Stimulated activated CD8-positive, alpha-beta memory T cell treated with anti-CD3 and anti-CD28 coated beads, Interleukin-12 subunit alpha, Interleukin-12 subunit beta, amount 100 ng/mL, for 1 hour (primary cell): ENCODE results near the gene DAGLB.
"Not testable (repeated sequence)": the region's sequence is repeated elsewhere in the genome, so short reads cannot be mapped to it uniquely, and the experiment has no call there.

Experiments
- DNase-seq: peaks from one replicate; pipeline ENCODE4 v3.0.0-alpha.2; 2020; ENCODE audit warnings: low read depth

DAGLB gene, protein sequence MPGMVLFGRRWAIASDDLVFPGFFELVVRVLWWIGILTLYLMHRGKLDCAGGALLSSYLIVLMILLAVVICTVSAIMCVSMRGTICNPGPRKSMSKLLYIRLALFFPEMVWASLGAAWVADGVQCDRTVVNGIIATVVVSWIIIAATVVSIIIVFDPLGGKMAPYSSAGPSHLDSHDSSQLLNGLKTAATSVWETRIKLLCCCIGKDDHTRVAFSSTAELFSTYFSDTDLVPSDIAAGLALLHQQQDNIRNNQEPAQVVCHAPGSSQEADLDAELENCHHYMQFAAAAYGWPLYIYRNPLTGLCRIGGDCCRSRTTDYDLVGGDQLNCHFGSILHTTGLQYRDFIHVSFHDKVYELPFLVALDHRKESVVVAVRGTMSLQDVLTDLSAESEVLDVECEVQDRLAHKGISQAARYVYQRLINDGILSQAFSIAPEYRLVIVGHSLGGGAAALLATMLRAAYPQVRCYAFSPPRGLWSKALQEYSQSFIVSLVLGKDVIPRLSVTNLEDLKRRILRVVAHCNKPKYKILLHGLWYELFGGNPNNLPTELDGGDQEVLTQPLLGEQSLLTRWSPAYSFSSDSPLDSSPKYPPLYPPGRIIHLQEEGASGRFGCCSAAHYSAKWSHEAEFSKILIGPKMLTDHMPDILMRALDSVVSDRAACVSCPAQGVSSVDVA

DNA sequence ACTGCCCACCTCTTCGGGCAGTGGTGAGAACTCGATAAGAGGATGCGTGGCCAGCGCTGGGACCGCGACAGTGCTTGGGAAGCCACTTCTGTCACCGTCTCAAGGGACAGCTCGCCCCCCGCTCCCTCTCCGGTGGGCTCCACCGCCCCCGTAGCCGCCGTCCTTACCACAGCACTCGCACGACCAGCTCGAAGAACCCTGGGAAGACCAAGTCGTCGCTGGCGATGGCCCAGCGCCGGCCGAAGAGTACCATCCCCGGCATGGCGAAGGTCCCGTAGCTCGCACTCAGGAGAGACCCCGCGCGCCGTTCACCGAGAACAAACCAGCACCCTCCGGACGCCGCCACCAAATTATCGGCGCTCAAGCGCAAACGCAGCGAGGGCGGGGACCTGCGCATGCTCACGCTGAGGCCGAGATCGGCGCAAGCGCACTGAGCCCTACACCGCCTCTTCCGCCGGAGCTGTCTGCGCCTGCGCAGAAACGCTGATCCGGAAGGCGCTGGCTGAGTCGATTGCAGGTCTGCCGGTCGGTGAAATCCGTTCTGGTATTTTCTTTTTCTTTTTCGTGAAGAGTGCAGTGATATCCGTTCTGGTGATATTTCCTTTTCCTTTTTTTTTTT lies at the start of gene DAGLB:
Gene DAGLB, minus strand, starts transcription at position 374 of the 619 bp plus-strand sequence. Its CDS starts 112 bp downstream, at position 262.
- peak; percentile 95 for DNase-seq

GRCh38 chr7:6497637-6497905 lies 49.8 kb upstream of the DAGLB start:
- DNase-seq = no peak

- no peak for DNase-seq
These were observed 49.3 kb upstream of the DAGLB start for GRCh38 chr7:6496842-6497636.

DNA sequence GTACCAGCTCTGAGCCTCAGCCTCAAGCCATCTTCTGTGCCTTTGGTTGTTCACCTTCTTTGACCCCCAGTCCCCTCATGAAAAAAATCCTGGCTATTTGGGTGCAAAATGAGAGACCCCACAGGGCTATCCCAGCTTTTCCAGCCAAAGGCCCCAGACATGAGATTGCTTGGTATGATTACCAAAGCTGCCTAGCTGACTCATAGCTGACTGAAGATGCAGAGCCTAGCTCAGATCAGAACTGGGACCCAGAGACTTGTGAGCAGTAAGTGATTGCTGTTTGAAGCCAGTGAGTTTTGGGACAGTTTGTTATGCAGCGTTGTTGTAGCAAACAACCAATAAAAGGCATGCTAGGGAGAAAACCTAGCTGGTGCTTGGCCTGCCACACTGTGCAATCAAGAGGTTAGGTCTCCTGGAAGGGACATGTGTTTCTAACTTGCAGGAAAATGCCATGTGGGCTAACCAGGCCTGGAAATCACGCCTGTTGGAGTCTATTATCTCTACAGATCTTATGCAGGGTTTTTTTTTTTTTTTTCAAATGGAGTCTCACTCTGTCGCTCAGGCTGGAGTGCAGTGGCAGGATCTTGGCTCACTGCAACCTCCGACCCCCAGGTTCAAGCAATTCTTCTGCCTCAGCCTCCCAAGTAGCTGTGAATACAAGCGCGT lies 48.0 kb upstream of the DAGLB start:
- DNase-seq = no peak

- no peak for DNase-seq
These were observed 46.6 kb upstream of the DAGLB start for GRCh38 chr7:6494365-6494764.

GRCh38 chr7:6491194-6491593 lies 43.4 kb upstream of the DAGLB start:
- no peak for DNase-seq

DNA sequence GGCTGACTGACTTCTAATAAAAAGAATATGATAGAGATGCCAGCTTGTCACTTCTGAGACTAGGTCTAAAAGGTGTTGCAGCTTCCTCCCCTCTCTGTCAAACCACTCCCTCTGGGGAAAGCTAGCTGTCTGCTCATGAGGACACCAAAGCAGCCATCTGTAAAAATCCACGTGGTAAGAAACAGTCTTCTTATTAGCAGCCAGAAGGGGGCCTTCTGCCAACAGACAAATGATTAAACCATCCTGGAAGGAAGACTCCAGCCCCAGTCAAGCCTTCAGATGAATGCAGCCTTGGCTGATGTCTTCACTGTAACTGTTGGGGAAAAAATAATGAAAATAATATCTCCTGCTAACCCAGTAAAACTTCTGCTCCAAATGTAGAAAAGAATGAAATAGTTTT lies 41.9 kb upstream of the DAGLB start:
- no peak for DNase-seq

DNA sequence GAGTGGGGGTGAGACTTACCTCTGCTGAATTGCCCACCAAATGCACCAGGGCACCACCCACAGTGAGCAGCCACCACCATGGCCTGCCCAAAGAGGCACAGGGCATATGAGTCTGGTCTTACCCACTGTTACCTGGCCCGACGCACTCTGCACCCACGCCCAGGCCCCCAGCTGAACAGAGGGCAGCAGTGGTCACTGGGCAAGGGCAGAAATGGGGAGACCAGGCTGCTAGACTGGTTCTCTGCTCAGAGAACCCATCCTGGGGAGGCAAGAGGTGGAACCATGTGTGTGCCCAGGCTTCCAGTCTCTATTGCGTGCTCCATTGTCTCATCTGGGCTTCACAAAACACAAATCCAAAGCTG lies 39.4 kb upstream of the DAGLB start:
- no peak for DNase-seq

GRCh38 chr7:6486438-6487183 lies 38.9 kb upstream of the DAGLB start:
- no peak for DNase-seq

DNA sequence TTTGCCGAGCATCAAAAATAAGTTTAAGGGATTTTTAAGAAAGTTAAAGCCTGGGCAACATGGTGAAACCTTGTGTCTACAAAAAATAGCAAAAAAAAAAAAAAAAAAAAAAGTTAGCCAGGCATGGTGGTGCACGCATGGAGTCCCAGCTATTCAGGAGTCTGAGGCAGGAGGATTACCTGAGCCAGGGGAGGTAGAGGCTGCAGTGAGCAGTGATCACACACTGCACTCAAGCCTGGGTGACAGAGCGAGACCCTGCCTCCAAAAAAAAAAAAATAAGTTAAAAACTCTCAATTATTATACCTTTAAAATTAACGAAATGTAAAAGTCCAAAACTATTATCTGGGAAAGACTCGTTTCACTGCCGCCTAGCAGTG lies 35.0 kb upstream of the DAGLB start:
- no peak for DNase-seq

DNA sequence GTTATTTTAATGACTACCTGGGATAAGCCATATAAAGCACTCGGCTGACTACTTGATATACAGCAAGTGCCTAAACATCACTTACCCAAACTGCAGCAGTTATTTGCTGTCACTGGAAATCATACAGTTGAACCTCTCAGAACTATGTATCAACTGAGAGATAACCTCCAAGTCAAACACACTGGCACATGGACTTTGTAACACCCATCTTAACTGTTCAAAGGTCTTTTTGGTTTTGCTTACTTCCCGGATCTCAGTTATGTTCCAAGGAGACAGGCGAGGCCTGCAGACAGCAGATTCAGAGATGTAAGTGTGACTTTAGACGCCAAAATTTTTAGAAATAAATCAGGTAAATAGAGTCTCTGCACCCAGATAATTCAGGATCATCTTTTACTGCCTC lies 34.6 kb upstream of the DAGLB start:
- DNase-seq = no peak

DNA sequence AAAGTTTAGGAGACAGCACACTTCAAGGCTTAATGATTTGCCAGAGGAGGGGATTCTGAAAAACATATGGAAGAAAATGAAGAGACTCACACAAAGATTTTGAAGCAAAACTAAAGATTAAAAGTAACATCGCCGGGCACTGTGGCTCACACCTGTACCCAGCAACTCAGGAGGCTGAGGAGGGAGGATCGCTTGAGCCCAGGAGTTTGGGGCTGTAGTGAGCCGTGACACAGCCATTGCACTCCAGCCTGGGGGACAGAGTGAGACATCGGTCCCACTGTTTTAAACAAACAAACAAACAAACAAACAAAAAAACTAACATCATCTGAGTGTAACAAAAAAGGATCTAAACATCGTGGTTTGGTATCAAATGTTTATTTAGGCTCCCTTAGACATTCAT lies 33.7 kb upstream of the DAGLB start:
- DNase-seq = no peak

- no peak for DNase-seq
These were observed 32.5 kb upstream of the DAGLB start for GRCh38 chr7:6480323-6480660.

GRCh38 chr7:6479067-6479466 lies 31.3 kb upstream of the DAGLB start:
- no peak for DNase-seq

DNA sequence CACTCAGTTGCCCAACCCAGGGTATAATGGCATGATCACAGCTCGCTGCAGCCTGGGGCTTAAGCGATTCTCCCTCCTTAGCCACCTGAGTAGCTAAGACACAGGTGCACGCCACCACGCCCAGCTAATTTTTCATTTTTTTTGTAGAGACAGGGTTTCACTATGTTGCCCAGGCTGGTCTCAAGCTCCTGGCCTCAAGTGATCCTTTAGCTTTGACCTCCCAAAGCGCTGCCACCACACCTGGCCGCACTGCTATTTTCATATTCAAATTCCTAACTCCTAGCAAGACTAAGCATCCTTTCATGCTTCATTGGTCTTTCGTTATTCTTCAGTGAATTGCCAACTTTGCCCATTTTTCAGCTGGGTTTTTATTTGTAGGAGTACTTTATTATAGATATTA lies 30.4 kb upstream of the DAGLB start:
- no peak for DNase-seq

DNA sequence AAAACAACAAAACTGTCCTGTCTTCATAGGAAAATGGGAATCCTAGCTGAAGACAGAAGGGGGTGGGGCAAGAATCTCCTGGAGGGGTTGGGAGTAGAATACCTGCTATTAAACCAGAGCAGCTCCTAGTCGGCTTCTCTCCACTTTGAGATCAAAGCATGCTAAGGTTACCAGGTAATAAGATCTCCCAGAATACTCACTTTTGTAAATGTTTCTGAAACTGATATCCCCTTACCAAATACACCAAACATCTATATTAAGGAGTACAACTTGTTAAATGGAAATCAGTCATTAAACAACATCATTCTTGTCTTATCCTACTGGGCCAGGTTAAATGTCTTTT lies 29.5 kb upstream of the DAGLB start:
- DNase-seq = no peak

DNA sequence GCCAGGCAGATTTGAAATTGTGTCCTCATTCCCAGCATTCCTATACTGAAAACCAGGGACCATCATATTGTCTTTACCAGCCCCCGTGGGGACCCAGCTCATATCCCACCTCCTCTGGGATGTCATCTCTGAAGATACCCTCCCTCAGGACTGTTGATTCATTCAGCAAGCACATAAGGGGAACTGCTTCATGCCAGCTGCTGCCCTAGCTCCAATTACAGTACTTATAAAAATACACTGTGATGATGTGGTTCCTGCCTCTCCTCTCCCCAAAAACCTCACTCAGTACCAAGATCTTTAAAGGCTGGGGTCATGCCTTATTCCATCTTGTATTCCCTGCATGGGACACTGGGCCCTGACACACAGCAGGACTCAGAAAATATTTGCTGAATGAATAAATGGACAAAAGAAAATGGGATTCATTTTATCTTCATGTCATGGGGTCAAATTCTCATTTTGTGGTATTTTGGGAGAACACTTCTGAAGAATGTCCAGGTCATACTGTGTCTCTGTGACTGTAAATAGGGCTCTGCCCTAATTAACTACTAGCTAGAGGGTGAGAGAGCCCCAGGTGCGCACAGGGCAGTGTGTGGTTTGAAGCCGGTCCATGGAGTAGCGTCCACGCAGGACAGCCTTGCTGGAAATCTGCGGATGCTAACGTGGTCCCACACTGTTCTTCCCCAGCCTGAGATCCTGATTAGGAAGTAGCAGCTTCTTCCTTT lies 29.0 kb upstream of the DAGLB start:
- DNase-seq = no peak

DNA sequence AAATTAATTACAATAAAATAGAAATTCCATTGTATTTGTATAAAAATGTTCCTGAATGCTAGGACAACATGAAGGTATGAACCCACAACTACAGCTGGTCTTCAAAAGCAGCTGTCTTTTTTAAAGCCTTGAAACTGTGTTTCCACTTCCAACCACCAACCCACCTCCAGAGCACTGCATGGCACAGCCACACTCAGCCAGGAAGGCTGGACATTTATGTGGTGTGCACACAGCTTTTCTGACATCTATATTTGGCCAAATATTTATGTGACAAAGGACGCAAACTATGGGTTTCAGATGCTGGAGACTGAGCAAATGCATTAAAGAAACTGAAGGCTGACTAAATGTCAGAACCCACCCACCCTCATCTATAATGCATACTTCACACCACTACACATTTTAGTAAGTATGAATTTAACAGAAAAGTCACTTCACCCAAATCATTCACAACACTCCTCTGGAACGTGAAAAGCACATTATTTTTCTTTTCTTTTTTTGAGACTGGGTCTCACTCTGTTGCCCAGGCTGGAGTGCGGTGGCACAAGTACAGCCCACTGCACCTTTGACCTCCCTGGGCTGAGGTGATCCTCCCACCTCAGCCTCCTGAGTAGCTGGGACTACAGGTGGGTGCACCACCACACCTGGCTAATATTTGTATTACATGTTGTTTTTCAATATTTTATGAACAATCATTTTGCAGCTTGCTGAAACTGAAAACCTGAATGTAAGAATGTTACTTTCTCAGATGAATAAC lies 27.9 kb upstream of the DAGLB start:
- no peak for DNase-seq

DNA sequence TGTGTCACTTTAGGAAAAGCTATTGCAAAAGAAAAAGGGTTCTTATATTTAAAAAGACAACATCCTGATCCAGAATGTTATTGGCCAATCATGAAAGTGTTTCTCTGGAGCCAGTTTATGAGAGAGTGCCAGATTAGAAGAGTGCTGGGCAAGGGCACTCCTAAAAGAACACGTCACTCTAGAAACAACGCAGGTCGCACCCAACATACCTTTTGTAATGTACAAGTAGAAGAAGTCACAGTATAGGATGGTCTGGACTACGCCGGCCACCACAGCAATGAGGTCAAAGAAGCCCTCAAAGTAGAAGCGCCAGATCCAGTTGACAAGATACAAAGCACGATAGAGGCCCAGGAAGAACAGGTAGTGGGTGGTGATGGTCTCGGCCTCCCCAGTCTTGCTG lies 18.1 kb upstream of the DAGLB start:
- no peak for DNase-seq

DNA sequence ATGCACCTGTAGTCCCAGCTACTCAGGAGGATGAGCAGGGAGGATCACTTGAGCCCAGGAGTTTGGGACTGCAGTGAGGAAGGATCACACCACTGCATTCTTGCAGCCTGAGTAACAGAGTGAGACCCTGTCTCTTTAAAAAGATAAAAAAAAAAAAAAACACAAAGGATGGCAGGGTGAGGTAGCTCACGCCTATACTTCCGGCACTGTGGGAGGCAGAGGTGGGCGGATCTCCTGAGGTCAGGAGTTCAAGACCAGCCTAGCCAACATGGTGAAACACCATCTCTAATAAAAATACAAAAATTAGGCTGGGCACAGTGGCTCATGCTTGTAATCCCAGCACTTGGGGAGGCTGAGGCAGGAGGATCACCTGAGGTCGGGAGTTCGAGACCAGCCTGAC lies 15.9 kb upstream of the DAGLB start:
- DNase-seq = not testable (repeated sequence)
